ENCODE measurements around the gene OR56B1. TPM values are rescaled to one million over a fixed set of nuclear protein-coding genes. Genes with fewer than 3 reads are reported as not detected.
A peak's percentile ranks its signal among the peaks of the same experiment; 100 is the strongest.
"Not testable (repeated sequence)": the region's sequence is repeated elsewhere in the genome, so short reads cannot be mapped to it uniquely, and the experiment has no call there.

OR56B1 gene, protein sequence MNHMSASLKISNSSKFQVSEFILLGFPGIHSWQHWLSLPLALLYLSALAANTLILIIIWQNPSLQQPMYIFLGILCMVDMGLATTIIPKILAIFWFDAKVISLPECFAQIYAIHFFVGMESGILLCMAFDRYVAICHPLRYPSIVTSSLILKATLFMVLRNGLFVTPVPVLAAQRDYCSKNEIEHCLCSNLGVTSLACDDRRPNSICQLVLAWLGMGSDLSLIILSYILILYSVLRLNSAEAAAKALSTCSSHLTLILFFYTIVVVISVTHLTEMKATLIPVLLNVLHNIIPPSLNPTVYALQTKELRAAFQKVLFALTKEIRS
- not detected in 2 replicates for total RNA-seq (ENCODE audit: low replicate concordance)

DNA sequence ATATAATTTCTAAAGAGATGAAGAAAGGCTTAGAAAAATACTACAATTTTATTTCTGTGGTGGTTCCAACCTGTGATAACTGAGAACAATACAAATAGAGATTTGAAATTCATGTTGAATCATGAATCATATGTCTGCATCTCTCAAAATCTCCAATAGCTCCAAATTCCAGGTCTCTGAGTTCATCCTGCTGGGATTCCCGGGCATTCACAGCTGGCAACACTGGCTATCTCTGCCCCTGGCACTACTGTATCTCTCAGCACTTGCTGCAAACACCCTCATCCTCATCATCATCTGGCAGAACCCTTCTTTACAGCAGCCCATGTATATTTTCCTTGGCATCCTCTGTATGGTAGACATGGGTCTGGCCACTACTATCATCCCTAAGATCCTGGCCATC, at the start of gene OR56B1:
TSS of gene OR56B1 (plus strand) at position 53 of the 400 bp plus-strand sequence. CDS start at position 122, 69 bp downstream.
- TF ChIP-seq, protein P1, sequence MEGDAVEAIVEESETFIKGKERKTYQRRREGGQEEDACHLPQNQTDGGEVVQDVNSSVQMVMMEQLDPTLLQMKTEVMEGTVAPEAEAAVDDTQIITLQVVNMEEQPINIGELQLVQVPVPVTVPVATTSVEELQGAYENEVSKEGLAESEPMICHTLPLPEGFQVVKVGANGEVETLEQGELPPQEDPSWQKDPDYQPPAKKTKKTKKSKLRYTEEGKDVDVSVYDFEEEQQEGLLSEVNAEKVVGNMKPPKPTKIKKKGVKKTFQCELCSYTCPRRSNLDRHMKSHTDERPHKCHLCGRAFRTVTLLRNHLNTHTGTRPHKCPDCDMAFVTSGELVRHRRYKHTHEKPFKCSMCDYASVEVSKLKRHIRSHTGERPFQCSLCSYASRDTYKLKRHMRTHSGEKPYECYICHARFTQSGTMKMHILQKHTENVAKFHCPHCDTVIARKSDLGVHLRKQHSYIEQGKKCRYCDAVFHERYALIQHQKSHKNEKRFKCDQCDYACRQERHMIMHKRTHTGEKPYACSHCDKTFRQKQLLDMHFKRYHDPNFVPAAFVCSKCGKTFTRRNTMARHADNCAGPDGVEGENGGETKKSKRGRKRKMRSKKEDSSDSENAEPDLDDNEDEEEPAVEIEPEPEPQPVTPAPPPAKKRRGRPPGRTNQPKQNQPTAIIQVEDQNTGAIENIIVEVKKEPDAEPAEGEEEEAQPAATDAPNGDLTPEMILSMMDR (IDR thresholded peaks at IDR 0.05; ENCODE audit: insufficient read depth, low read length), result no peak
- H3K4me3 ChIP-seq (ENCODE audit: low read depth, low read length), result no peak within 1 kb of the TSS
- peak; percentile 41 for DNase-seq (ENCODE audit: low read depth)

DNA sequence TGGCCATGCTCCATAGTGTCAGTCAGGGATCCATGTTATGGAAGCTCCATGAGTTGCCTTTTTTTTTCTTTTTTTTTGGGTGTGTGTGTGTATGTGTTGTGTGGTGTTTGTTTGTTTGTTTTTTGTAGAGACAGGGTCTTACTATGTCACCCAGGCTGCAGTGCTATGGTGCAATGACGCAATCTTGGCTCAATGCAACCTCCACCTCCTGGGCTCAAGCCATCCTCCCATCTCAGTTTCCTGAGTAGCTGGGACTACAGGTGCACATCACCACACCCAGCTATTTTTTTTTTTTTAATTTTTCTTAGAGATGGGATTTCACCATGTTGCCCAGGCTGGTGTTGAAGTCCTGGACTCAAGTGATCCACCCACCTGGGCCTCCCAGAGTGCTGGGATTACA, 47.8 kb upstream of the OR56B1 start:
- TF ChIP-seq, protein P1 (IDR thresholded peaks at IDR 0.05; ENCODE audit: insufficient read depth, low read length), result no peak
- no peak for DNase-seq (ENCODE audit: low read depth)
- H3K4me3 ChIP-seq (ENCODE audit: low read depth, low read length), result no peak overlapping the region

DNA sequence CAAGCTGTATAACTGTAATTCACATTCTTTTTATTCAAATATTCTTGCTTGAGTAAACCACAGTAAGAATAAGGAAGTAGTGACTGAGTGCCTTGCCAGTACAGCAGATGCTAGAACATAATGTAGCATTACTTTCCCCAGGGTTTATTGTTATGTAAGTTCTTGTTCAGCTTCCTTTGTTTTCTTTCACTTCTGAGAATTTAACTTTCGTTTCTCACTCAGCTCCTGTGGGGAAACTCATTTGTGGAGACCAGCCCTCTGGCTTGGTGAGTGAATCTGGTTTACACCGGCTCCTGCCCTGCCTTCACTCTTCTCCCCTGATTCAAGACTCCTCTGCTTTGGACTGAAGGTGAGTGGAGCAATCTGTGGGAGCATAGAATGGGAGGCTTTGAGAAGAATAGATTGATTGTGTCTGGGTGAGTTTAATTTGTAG, 46.7 kb upstream of the OR56B1 start, which contains the start of gene TRIM22:
TSS of gene TRIM22 (plus strand) at position 240 of the 433 bp plus-strand sequence. CDS start 6,443 bp downstream, outside the sequence.
- H3K4me3 ChIP-seq (ENCODE audit: low read depth, low read length), result peak within 1 kb of the TSS; percentile 59
- TF ChIP-seq, protein P1 (IDR thresholded peaks at IDR 0.05; ENCODE audit: insufficient read depth, low read length), result no peak
- DNase-seq (ENCODE audit: low read depth), result peak; percentile 90

DNA sequence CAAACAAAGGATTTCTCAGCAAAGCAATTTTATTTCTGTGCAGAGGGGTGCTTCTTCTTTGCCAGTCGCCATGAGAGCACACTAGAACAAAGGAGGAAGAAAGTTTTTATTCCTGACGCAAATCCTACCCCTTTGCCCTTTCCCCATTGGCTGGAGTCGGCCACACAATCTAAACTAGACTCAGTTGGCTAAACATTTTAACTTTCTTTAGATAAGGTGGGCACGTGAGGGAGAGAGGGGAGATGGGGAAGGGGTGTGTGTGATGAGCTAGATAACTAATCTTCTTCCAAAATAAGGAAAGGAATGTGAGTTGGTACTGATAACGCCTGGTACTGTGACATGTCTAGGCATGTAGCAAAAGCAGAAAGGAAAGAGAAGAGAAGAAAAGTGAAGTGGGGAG, 46.0 kb upstream of the OR56B1 start:
- TF ChIP-seq, protein P1 (IDR thresholded peaks at IDR 0.05; ENCODE audit: insufficient read depth, low read length), result no peak
- DNase-seq (ENCODE audit: low read depth), result peak; percentile 83
- peak overlapping the region; percentile 59 for H3K4me3 ChIP-seq (ENCODE audit: low read depth, low read length)

DNA sequence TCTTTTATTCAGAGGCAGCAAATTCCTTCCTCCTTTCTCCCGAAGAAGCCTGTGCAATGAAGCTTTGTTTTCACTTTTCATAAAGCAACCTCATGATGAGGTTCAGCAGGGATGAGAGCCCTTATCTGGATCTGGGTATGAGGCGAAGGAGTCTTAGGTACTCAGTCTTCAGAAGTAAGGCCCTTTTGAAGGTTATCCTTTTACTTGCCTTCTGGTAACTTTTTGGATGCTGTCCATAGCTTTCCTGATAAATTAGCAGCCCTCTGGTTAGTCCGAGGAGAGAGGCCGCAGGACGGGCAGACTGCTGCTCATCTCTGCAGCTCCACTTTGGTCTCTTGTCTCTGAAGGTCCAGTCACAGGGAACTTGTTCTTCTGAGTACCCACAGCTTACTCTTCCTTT, 45.5 kb upstream of the OR56B1 start:
- peak overlapping the region; percentile 59 for H3K4me3 ChIP-seq (ENCODE audit: low read depth, low read length)
- DNase-seq (ENCODE audit: low read depth), result peak; percentile 72
- TF ChIP-seq, protein P1 (IDR thresholded peaks at IDR 0.05; ENCODE audit: insufficient read depth, low read length), result no peak

DNA sequence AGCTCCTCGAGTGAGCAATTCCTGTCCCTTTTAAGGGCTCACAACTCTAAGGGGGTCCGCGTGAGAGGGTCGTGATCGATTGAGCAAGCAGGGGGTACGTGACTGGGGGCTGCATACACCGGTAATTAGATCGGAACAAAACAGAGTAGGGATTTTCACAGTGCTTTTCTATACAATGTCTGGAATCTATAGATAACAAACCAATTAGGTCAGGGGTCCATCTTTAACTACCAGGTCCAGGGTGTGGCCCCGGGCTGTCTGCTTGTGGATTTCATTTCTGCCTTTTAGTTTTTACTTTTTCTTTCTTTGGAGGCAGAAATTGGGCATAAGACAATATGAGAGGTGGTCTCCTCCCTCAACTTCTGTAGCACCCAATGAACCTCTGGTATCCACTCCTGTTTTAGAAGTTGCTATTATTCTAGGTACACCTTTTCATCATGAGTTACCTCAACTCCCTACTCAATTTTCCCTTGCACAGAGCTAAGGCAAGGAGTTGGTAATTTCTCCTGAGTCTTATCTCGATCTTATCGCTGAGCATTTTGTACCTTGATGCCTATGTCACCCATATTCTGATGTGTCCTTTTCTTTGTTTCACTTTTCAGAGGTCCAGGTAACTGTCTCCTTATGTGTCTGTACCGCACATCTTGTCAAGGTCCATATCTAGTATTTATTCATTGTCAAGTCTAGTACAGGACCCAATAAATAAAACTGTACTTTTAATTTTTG, 44.8 kb upstream of the OR56B1 start:
- DNase-seq (ENCODE audit: low read depth), result not testable (repeated sequence)
- peak overlapping the region; percentile 59 for H3K4me3 ChIP-seq (ENCODE audit: low read depth, low read length)

DNA sequence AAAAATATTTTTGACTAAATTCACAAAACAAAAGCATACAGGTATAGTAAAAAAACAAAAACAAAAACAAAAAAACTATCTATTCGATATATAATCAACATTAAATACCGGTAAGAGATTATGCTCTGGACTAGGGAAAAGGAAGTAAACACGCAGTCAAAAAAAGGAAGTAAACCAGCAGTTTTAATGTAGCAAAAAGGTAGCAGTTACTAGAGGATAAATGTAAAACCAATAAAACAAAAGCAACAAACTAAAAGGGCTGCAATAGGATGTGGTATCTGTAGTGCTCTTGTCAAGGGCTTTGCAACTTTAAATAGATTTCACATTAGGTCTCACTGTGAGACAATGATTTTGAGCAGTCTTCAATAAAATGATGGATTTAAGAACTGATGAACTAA, 44.3 kb upstream of the OR56B1 start:
- TF ChIP-seq, protein P1 (IDR thresholded peaks at IDR 0.05; ENCODE audit: insufficient read depth, low read length), result no peak
- no peak overlapping the region for H3K4me3 ChIP-seq (ENCODE audit: low read depth, low read length)
- no peak for DNase-seq (ENCODE audit: low read depth)

Measured in fibroblast of the aortic adventitia (primary cell).